ENCODE measurements around the gene CPA3.
A peak's percentile ranks its signal among the peaks of the same experiment; 100 is the strongest.

CPA3 gene

DNA sequence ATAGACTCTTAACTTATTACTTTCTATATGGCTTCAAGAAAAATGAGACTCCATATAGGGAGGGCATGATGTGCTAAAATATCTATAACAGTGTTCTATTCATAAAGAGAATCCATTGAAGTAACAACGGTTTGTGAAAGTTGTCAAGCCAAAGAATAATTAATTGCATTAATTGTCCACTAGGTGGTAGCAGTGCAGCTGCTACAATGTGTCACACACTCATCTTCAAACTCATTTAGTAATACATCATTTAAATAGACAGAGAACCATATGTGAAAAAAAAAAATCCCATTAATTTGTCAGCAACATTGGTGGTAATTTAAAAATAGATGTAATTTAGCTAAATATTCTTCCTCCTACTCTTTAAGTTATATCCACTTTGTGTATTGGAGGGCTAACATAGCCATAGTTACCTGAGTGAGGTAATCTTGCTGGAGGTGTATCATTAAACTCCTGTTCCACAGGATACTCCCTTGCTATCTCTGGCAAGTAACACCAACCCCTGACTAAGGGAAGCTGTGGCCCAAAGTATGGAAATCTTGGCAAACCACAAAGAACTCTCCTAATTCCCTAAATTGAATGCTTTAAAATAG is 3.7 kb upstream of the CPA3 start:
- peak; percentile 13 for DNase-seq

GRCh38 chr3:148863297-148863696 is 1.8 kb upstream of the CPA3 start:
- no peak for DNase-seq

DNA sequence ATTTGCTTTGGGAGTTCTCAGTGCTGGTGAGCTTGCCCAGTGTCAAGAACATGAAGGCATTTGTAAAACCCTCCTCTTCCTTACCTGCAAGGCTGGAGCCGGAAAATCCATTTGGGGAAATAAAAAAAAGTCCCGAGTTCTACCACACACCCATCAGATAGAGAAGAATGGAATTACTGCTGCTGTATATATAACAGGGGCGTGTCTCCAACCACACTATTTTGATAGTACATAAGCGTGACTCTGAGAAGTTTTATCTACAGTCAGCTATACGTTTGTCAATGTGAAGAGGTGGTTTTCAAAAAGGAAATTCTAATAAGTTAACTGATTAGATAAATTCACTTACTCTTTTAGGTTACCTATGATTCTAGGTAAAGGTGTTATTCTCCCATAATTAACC is 1.3 kb upstream of the CPA3 start:
- no peak for DNase-seq

GRCh38 chr3:148866261-148866660 is 1.2 kb downstream of the CPA3 start:
- no peak for DNase-seq

DNA sequence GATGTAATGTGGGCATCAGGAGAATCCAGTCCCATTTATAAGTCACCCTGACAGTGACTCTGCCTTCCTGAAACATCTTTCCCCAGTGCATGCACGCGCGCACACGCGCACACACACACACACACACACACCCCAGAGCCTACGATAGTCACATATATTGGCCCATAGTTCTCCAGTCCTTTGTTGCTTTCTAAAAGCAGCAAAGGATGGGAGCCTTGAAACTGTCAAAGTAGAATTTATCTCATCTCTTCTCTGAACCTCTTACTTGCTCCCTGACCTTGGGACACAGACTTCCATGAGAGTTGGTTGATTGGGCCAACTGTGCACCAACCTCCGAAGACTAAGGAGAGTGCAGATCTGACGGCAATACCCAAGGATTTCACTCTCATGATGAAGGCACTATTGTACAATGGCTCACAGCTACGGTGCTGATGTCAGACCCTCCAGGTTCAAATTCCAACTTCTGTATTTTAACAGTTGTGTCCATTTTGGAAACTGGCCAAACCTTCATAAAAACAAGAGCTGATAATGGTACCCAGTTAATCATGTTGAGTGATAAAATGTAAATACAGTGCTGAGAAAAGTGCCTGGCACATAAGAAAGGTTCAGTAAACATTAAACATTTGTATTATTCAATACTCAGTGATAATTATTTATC is 8.3 kb downstream of the CPA3 start:
- peak; percentile 11 for DNase-seq

DNA sequence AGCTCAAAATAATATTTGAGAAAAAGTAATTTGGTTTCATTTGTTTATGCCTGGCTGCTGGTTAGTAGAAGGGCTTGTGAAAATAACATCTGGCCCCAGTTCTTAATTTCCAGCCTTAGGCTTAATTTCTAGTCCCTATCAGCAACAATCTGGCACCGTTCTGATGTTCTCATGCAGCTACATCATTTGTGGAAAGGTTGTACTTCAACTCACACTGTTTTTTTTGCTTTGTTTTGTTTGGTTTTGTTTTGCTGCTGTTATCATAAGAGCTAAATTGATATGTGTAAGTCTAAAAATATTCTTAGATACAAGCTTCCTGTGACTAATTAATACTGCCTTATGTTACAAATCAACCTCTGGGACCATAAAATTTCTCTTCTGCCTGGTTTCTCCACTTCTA is 8.9 kb downstream of the CPA3 start:
- no peak for DNase-seq

GRCh38 chr3:148878095-148878494 is 13.0 kb downstream of the CPA3 start:
- no peak for DNase-seq

DNA sequence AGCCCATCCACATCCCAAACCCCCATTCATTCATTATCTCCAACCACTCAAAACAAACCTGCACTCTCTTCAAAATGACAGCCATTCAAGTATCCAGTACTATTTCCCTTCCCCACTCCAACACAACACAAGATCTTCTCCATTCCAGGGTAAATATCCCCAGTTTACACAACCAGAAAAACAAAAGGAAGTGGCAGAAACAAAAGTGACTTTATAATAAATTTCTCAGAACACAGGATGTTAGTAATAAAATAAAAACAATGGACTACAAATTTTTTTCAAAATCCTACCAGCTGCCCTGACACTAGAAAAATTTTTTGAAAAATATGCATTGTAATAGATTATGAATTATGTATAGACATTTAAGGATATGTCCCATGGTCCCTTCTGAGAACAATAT is 14.2 kb downstream of the CPA3 start:
- no peak for DNase-seq

- no peak for DNase-seq
Observed at GRCh38 chr3:148880681-148881080, 15.6 kb downstream of the CPA3 start.

GRCh38 chr3:148881286-148881685 is 16.2 kb downstream of the CPA3 start:
- DNase-seq = no peak

DNA sequence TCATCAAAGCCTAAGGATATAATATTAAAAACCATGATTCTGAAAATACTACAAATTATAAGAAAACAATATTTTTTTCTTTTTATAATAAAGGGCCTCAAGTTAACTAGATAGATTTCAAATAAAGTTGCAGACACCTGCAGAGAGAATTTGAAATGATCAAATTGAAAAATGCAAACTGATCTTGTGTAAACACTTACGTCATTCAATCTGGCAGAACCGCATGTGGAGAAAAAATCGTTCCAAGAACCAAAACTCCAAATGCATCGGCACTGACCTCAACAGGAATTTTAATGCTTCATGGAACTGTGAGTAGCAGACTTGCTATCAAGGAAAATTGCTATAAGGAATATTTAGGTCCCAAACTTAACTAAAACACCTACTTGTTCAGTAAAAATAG is 17.2 kb downstream of the CPA3 start:
- DNase-seq = peak; percentile 20

DNA sequence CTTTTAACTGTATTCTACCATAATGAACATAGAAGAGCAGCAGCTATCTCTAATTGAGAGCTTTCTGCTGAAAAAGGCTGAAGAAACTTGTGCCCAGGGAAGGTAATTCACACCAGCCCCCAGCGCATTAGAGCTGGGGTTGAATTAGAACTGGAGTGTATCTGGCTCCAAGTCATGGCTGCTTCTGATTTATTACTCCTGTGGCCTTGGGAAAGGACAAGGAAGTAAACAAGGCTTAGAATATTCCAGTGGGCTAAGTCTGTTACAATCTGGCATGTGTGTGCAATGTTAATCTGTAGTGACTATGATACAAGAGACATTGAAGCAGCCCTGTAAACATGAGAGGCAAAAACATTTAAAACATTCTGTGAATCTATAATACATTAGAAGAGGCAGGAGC is 18.1 kb downstream of the CPA3 start:
- DNase-seq = no peak

- no peak for DNase-seq
Observed at GRCh38 chr3:148884261-148884660, 19.2 kb downstream of the CPA3 start.

GRCh38 chr3:148889828-148890227 is 24.7 kb downstream of the CPA3 start:
- no peak for DNase-seq

GRCh38 chr3:148896062-148896461 is 31.0 kb downstream of the CPA3 start:
- no peak for DNase-seq

DNA sequence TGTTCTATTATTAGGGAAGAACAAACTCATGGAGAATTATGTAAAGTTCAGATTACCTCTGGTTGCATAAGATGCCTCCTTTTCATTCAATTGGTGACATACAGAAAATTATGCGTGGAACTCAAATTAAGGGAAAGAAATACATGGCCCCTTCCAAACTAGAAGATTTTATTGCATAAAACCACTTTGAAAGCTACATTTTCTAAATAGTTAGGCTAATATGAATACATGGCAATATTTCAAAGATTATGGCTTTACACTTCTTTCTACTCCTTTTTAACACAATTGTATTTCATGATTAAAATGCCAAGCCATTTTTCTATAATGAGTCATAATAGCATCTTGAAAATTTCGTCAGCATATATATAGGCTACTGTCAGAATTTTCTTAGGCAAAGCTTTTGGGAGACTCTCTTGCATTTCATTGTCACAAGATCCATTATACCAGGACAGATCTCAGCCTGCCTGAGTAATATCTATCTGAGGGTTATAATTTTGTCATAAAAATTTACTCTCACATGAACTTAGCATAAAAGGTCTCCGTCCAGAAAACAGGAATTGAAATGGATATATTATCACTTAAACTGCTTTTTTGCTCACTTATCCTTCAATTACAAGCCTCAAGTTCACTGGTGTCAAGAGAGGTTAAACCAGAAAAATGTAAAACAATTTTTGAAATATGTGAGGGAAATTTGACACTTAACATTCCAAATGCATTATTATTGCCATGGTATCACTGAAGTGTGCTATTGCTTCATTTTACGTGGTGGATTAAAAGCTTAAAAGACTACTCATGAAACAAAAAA is 37.1 kb downstream of the CPA3 start:
- DNase-seq = no peak

- no peak for DNase-seq
Observed at GRCh38 chr3:148903022-148903442, 37.9 kb downstream of the CPA3 start.

DNA sequence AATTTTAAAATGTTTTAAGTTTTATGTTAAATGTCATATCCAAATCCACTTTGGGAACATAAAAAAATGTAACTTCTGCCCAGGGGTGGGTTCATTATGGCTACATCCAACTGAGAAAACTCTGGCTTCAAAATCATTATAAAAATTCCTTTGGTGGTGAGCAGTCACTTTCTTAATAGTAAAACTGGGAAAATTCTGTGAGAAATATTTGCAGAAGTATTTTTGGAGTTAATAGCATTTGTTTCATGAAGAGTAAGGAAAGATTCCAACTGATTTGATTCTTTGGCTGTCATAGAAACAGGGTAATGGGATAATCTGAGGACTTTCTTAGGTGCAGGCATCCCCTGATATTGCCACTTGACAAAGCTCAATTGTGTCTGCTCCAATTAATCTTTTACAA is 38.8 kb downstream of the CPA3 start:
- no peak for DNase-seq

DNA sequence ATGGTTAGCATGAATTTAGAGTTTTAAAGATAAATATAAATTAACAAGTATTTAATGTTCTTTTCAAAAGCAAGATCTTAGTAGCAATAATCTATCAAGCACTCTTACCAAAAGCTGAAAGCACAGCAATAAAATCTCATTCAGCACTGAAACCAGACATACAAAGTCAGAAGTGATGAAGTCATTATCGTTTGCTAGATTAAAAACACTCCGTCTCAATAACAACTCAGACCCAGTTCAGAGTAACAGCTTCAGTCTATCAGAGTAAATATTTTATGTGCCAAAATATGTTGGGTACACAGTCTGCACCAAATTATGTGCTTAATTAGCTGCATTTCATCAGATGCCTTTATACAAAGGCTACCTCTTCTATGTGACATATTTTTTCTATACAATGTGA is 41.6 kb downstream of the CPA3 start:
- no peak for DNase-seq

GRCh38 chr3:148911173-148911572 is 46.1 kb downstream of the CPA3 start:
- no peak for DNase-seq

DNA sequence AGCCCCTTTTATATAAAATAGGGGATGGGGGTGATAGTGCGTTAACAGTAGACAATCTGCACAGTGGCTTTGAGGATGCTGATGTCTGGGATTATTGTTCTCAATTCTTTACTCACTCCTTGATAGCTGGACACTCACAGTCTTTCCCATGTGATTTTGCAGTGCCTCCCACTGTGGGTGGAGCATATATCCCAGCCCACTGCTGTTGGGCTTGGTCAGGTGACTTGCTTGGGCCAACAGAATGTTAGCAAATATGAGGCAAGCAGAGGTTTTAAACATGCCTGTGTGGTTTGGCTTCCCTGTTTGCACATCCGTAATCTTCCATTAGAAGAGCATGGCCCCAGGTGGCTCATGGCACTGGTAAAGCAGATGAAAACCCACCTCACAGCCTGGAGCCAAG is 46.5 kb downstream of the CPA3 start:
- no peak for DNase-seq

- no peak for DNase-seq
Observed at GRCh38 chr3:148914936-148915690, 50.0 kb downstream of the CPA3 start.

GRCh38 chr3:148916132-148916531 is 51.0 kb downstream of the CPA3 start:
- no peak for DNase-seq

- no peak for DNase-seq
Observed at GRCh38 chr3:148922467-148922866, 57.4 kb downstream of the CPA3 start.

All from NCI-H345 (cell line).